GM21529 (cell line): ENCODE data around the gene RPS23.

Experiments
- ATAC-seq: cut with Tn5 transposase; IDR thresholded peaks from one replicate; pipeline ENCODE4 v1.9.1; 2021; ENCODE audit not compliant: unreplicated experiment

Gene RPS23

DNA sequence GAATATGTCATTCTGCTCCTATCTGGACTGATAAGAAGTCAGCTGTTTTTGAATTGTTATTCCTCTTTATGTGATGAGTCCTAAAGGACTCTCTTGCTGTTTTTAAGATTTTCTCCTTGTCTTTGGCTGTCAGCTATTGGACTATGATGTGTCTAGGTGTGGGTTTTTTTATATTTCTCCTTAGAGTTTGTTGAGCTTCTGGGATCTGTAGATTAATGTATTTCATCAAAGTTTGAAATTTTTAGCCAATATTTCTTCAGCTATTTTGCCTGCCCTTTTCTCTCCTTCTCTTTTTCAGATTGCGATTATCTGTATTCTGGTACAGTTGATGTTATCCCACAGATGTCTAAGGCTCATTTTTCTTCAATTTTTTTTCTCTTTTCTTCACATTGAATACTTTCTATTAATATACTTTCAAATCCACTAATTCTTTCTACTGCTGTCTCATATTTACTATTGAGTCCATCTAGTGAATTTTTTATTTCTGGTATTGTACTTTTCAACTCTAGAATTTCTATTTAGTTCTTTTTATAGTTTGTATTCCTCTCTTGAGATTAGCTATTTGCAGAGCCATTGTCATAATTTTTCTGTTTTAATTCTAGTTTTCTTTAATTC is 31.1 kb downstream of the RPS23 start:
- no peak for ATAC-seq

DNA sequence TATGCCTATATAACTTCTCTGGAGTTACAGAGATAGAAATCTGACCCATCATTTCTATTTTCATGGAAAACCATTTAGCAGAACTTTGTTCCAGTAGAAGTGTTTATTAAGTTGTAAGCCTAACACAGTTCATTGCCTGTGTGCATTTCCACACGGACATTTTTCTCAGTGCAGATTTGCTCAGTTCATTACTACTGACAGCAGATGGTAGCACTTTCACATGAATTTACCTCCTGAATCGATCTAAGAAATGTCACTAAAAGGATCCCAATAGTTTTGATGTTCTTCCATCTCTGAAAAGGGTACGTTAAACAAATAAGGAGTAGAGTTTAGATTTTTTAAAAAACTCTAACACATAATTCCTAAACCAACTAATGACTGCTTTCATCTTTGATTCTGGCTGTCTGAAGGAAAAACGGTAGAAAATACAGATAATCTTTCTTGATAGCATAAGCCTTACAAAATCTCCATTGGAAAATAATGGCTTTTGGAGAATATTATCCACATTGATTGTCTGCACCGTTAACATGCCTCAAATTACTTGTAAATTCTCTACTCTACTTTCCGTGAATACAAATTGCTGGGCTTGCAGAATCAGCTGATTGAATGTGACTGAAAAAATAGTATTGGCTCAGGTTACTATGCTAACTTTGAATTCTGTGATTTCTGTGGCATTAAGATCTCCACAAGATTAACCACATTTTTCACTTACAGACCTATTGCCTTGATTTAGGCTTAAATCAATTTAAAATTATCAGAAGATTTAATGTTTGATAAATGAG is 33.1 kb downstream of the RPS23 start:
- no peak for ATAC-seq

- ATAC-seq = no peak
Observed at GRCh38 chr5:82244151-82244550, 34.0 kb downstream of the RPS23 start.

GRCh38 chr5:82234885-82235284 is 43.3 kb downstream of the RPS23 start:
- no peak for ATAC-seq

GRCh38 chr5:82225525-82226172 is 52.5 kb downstream of the RPS23 start:
- ATAC-seq = peak; percentile 94
